ENCODE data around the gene B3GNT4.
"Not testable (repeated sequence)": the region's sequence is repeated elsewhere in the genome, so short reads cannot be mapped to it uniquely, and the experiment has no call there.

B3GNT4 gene

DNA sequence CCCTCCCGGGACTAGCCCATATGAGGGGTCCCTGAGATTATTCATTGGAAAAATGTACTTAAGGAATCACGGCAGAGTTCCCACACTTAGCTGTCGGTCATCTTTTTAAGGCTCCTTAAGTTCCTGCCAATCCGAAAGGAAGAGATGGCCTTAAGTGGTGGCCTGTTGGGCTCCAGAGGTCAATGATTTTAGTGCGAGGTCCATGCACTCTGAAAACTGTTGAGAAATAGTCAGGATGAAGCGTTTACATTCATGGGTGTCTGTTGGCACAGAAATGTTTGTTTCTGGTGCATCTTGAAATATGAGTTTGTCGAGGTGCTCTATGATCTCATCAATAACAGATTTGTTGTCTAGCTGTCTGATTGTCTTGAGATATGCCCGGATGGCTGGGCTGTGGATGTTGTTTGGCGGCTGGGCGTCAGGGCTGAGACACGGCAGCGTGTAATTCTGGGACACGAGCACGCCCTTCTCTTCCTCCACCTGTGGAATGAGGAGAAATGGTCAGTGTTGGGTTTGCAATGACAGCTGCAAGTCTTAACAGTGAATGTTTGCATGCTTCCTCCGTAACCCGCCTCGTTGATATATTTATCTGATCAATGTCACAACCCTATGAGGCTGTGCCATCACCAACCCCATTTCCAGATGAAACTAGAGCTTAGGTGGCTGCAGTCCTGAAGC lies 31.1 kb upstream of the B3GNT4 start:
- TF ChIP-seq, protein P1, sequence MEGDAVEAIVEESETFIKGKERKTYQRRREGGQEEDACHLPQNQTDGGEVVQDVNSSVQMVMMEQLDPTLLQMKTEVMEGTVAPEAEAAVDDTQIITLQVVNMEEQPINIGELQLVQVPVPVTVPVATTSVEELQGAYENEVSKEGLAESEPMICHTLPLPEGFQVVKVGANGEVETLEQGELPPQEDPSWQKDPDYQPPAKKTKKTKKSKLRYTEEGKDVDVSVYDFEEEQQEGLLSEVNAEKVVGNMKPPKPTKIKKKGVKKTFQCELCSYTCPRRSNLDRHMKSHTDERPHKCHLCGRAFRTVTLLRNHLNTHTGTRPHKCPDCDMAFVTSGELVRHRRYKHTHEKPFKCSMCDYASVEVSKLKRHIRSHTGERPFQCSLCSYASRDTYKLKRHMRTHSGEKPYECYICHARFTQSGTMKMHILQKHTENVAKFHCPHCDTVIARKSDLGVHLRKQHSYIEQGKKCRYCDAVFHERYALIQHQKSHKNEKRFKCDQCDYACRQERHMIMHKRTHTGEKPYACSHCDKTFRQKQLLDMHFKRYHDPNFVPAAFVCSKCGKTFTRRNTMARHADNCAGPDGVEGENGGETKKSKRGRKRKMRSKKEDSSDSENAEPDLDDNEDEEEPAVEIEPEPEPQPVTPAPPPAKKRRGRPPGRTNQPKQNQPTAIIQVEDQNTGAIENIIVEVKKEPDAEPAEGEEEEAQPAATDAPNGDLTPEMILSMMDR (IDR thresholded peaks at IDR 0.05; ENCODE audit: low read depth, low read length): no peak
- no peaks in the 10 kb centered on the region for H3K4me1 ChIP-seq
- no peaks in the 10 kb centered on the region for H3K27me3 ChIP-seq
- H3K4me3 ChIP-seq (ENCODE audit: low read depth, low read length): no peak overlapping the region
- no peak for DNase-seq
- no peaks in the 10 kb centered on the region for H3K36me3 ChIP-seq
- H3K9me3 ChIP-seq: no peaks in the 10 kb centered on the region; the same call in 1 of the 2 replicates

DNA sequence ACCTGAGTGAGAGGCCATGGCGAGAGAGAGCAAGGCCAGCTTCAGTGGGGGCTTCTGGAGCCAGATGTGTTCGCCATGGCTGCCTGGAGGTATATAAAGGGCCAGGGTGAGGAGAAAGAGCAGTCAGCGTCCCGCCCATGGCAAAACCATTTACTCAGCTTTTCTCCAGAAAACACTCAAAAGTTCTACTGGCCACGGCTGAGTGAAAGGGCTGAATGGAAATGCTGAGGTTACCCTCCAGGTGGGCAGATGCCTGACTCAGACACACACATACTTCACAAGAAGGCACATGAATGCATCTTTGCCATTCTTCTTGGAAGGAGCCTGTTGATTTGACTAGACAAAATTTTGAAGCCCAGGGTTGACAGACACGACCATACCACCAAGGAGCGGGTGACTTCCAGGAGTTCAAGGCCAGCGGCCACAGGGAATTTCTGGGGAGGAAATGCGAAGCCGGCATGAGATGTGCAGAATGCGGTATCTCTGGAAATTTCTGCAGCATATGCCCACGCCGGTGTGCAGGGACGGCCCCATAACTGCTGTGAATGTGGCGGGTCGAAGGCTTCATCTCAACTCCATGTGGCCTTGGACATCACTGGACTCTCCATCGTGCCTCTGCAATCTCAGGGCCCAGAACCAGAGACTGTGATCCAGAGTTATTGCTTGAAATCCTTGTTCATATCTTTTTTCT lies 29.2 kb upstream of the B3GNT4 start, which contains the start of gene IL31:
IL31 (minus strand) TSS at position 67 of the 691 bp plus-strand sequence; CDS start at position 18, 49 bp downstream.
- DNase-seq: no peak
- Histone ChIP-seq H3K9me3 (no peaks in the 10 kb centered on the region; the same call in 1 of the 2 replicates), H3K4me1 (no peaks in the 10 kb centered on the region), H3K4me3 (ENCODE audit: low read depth, low read length) (no peak within 1 kb of the TSS), H3K27me3 (no peaks in the 10 kb centered on the region), H3K36me3 (no peaks in the 10 kb centered on the region)
- TF ChIP-seq, protein P1 (IDR thresholded peaks at IDR 0.05; ENCODE audit: low read depth, low read length): no peak

DNA sequence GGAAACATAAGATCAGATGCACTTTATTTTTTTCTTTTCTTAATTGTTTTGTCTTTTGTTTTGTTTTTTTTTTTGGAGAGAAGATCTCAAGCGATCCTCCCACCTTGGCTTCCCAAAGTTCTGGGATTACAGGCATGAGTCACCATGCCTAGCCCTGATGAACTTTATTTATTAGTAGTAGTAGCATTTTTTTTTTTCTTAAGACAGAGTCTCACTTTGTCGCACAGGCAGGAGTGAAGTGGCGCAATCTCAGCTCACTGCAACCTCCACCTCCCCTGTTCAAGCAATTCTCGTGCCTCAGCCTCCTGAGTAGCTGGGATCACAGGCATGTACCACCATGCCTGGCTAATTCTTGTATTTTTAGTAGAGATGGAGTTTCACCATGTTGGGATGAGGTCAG lies 27.0 kb upstream of the B3GNT4 start:
- H3K4me1 ChIP-seq; H3K36me3 ChIP-seq; H3K27me3 ChIP-seq; H3K9me3 ChIP-seq; DNase-seq; H3K4me3 ChIP-seq (ENCODE audit: low read depth, low read length): not testable (repeated sequence)

DNA sequence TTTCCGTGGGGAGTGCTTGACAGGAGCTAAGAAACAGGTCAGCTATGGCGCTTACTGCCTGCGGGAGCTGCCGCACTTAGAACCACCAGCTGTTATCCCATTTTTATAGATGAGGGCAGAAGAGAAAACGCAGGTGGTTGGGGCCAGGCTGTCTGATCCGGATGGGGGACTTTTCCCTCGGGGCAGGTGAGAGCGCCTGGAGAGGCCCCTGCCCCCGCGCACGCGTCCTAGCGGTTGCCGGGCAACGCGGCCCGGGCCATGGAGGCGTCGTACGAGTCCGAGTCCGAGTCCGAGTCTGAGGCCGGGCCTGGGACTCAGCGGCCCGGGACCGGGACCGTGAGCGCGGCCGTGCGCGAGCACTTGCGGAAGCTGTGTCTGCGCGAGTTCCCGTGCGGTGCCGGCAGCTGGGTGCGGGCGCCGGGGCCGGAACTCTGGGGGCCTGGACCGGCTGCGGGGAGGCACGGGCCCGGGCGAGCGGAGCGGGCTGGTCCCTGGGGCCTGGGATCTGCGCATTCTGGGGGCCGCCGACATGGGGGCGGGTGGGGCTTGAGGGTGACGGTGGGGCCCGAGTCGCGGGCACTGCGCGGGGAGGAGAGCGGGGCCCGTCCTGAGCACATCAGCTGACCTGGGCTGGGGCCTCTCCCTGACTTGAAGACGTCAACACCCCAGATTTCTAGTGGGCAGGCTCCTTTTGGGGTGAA lies 20.5 kb upstream of the B3GNT4 start, which contains the start of gene LRRC43:
LRRC43 (plus strand) TSS at position 237 of the 701 bp plus-strand sequence; CDS start at position 259, 22 bp downstream.
- Histone ChIP-seq H3K27me3 (no peaks in the 10 kb centered on the region), H3K4me1 (no peaks in the 10 kb centered on the region), H3K9me3 (no peaks in the 10 kb centered on the region), H3K36me3 (no peaks in the 10 kb centered on the region), H3K4me3 (ENCODE audit: low read depth, low read length) (peak within 1 kb of the TSS; percentile 51)
- peak; percentile 82 for DNase-seq
- TF ChIP-seq, protein P1 (IDR thresholded peaks at IDR 0.05; ENCODE audit: low read depth, low read length): no peak

DNA sequence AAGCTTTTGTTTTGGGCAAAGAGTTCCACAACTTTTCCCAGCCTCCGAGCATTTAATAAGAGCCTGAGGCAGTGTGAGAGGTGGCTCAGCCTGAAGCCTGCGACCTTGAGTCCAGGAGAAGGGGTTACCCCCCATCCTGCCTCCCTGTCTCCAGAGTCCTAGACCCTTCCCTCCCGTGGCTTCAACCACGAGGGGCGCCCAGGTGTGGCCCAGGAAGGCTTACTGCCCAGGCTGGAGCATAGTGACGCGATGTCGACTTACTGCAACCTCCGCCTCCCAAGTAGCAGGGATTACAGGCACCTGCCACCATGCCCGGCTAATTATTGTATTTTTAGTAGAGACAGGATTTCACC lies 19.9 kb upstream of the B3GNT4 start:
- no peaks in the 10 kb centered on the region for H3K9me3 ChIP-seq
- H3K4me3 ChIP-seq (ENCODE audit: low read depth, low read length): no peak overlapping the region
- TF ChIP-seq, protein P1 (IDR thresholded peaks at IDR 0.05; ENCODE audit: low read depth, low read length): no peak
- H3K4me1 ChIP-seq: no peaks in the 10 kb centered on the region
- no peak for DNase-seq
- no peaks in the 10 kb centered on the region for H3K36me3 ChIP-seq
- H3K27me3 ChIP-seq: no peaks in the 10 kb centered on the region

DNA sequence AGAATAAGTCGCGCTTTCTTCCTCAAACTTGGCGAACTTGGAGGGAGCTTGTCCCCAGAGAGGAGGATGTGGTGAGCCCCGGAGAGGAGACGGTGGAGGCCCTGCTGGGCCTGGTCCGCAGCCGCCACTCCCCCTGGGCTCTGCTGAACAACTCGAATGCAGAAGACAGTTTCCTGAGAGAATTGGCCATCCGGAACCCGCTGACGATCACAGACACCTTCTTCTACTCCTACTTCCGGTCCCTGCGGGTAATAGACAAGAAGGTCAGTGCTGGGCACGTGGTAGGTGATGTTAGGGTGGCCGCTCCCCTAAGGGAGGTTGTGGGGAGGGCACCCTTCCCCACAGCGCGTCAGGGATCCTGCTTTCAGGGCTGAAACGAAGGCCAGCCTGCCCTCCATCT lies 19.0 kb upstream of the B3GNT4 start:
- no peak for DNase-seq
- Histone ChIP-seq H3K4me1 (no peaks in the 10 kb centered on the region), H3K9me3 (no peaks in the 10 kb centered on the region), H3K36me3 (no peaks in the 10 kb centered on the region), H3K27me3 (no peaks in the 10 kb centered on the region), H3K4me3 (ENCODE audit: low read depth, low read length) (no peak overlapping the region)
- TF ChIP-seq, protein P1 (IDR thresholded peaks at IDR 0.05; ENCODE audit: low read depth, low read length): no peak

Data from BE2C (cell line).